Measurements from ENCODE around the gene AP1AR.

AP1AR gene

GRCh38 chr4:112222219-112222955 lies 9.2 kb upstream of the AP1AR start:
- no peak for DNase-seq (ENCODE audit: low read depth)

DNA sequence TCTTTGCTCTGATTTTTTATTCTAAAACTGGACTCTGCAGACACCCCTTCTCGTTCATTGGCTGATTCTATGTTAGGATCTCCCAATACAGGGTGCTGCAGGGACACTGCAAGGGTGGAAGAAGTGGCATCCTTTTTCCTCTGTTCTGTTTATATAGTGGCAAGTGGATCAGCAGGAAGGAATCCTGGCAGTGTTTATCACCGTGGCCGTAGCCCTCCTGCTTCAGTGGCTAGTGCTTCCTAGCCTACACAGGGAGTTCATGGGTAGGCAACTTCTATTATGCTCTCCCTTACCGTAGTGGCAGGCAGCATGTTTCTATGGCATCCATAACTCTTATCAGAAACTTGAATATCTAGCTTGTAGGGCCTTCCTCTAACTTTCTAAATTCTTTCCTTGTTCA lies 6.4 kb upstream of the AP1AR start:
- DNase-seq (ENCODE audit: low read depth), result peak; percentile 23

DNA sequence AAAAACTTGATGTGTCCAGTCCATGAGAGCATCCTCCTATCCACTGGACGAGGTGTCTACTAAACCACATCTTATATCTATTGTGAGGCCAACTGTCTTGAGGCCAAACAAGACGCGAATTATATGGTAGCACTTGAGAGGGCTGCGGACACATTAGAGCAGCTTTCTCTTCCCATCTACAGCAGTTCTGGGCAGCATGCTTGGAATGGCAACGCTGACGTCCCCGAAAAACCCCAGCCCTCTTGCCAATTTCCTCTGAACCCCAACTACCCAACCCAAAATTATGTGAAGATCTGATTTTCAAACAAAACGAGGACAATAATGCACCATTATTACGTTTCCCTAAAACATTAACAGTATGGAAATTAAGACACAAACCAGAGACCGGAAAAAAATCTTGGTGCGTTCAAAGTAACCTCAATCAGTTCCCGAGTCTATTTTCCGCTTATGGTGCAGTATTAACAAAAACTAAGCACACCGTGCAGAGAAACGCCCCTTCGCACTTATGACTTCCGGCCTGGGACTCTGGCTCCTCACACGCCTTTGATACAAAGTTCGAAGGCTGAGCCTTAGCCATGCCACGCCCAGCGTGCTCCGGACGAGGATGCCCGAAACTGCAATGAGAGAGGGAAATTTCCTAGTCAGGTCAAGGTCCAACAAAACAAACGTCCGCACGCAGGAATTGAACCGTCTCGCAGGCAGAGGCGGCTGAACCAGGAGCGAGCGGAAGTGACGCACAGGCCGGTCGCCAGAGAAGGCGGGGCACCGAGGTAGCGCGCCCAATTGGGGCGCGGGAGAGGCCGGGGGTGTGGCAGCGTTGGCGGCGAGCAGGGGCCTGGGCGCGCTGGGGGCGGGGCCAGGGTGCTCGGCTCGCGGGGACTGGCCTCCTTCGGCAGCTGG lies 458 bp upstream of the AP1AR start:
- DNase-seq (ENCODE audit: low read depth), result peak; percentile 95

DNA sequence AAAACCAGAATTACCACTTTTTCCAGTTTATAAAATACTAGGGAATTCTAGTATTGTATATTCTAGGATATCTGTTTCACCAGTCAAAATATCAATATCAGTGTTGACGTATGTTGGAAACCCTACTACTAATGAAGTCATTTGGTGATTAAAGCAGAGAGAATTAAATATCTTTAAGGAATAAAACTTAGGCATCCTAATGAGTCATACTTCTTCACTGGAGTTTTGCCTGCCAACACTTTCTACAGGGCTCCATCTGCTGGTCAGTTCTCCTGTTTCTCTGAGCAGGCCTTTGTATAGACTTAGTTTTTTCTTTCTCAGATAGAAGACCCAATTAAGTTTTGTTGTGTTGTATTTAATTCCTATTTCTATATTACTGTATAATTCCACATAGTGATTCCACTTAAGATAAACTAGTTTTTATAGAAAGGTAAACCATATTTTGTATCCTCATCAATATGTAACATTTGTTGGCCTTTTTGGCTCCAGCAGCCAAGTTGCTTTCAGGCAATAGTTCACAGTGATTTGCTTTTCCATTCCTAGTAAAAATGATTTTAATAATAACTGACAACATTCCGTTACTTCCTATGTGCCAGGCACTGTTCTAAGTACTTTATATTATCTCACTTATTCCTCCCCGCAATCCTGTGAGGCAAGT lies 3.5 kb downstream of the AP1AR start:
- peak; percentile 90 for DNase-seq (ENCODE audit: low read depth)

DNA sequence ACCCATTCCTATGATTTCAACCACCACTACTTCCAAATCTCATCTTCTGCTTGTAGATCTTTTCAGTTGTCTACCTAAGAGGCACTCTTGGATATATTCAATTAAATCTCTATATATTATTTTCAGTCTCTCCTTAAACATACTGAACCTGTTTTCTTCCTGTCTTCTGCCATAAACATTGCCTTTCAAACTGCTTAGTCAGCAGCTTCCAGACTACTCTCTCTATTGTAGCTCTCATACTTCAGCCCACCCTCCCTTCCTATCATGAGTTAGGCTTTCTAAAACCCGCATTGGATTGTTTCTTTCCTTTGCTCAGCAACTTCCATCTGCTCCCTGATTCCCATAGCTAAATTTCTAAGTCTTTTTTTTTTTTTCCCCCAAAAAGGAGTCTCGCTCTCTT lies 4.5 kb downstream of the AP1AR start:
- DNase-seq (ENCODE audit: low read depth), result no peak

- DNase-seq (ENCODE audit: low read depth), result no peak
Measured at GRCh38 chr4:112238833-112239232, 7.2 kb downstream of the AP1AR start.

DNA sequence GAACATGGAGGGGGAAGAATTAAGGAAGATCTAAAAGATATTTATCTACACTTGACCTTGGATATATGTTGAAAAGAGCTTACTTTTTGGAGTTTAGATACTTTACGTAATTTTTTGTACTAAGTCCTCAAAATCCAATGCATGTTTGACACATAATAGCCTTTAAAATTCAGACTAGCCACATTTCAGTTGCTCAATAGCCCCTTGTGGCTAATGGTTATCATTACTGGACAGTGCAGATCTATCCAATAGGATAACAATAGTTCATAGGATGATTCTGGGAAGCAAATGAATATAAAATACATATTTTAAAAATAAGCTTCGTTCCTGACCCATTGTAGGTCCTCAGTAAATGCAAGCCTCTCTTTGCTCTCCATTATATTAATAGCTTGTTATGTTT lies 13.8 kb downstream of the AP1AR start:
- peak; percentile 30 for DNase-seq (ENCODE audit: low read depth)

- DNase-seq (ENCODE audit: low read depth), result no peak
Measured at GRCh38 chr4:112247021-112247420, 15.4 kb downstream of the AP1AR start.

GRCh38 chr4:112251019-112251643 lies 19.5 kb downstream of the AP1AR start:
- no peak for DNase-seq (ENCODE audit: low read depth)

- no peak for DNase-seq (ENCODE audit: low read depth)
Measured at GRCh38 chr4:112252234-112252633, 20.6 kb downstream of the AP1AR start.

GRCh38 chr4:112253382-112254000 lies 21.9 kb downstream of the AP1AR start:
- DNase-seq (ENCODE audit: low read depth), result no peak

DNA sequence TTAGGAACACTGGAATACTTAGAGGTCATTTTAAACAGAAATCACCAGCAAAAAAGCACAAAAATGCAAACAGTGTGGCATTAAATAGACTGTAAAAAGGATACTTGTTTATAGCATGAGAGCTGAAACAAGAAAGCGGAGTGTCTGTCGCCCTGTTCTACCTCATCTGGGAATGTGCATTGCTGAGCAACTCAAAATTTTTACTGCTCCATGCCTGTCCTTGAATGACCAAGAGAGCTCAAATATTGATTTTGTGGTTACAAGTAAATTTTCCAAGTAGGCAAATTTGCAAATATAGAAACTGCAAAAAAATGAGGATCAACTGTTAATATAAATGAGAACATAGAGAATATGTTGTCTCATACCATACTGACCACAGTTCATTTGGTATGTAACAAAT lies 25.5 kb downstream of the AP1AR start:
- no peak for DNase-seq (ENCODE audit: low read depth)

DNA sequence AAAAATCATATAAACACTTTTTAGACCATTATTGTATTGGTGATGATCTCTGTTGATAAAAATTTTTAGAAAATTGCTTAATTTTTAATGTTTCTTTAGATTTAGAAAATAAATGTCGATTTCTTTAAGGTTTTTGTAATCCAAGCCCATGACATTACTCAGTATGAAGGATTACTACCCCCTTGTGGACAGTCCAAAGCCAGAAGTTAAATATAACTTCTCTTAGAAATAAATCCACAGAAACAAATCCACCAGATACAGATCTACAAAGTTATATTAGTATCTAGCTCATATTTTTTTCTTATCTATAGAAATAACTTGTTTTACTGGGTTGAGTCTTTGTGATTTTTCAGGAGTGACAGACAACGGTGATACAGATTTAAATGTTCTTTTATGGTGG lies 35.2 kb downstream of the AP1AR start:
- DNase-seq (ENCODE audit: low read depth), result peak; percentile 60

GRCh38 chr4:112270051-112270450 lies 38.5 kb downstream of the AP1AR start:
- DNase-seq (ENCODE audit: low read depth), result no peak

- peak; percentile 91 for DNase-seq (ENCODE audit: low read depth)
Measured at GRCh38 chr4:112270640-112271421, 39.2 kb downstream of the AP1AR start.

DNA sequence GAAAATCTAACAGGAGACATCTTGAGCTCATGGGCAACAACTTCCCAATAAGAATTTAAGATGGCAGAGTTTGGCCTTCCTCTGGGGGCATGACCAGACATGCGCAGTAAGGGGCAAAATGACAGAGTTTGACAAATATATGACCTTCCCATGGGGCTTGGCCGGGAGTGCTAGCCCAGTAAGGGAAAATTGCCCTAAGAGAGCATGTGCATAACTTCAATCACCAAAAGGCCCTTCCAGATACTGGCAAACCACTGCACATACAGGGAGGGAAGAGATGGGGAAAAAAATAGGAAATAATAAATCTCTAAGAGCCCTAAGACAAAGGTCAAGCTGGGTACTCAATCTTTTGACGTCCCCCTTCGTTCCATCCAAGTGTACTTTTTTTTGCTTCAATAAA lies 40.7 kb downstream of the AP1AR start:
- no peak for DNase-seq (ENCODE audit: low read depth)

- DNase-seq (ENCODE audit: low read depth), result no peak
Measured at GRCh38 chr4:112274959-112275358, 43.4 kb downstream of the AP1AR start.

DNA sequence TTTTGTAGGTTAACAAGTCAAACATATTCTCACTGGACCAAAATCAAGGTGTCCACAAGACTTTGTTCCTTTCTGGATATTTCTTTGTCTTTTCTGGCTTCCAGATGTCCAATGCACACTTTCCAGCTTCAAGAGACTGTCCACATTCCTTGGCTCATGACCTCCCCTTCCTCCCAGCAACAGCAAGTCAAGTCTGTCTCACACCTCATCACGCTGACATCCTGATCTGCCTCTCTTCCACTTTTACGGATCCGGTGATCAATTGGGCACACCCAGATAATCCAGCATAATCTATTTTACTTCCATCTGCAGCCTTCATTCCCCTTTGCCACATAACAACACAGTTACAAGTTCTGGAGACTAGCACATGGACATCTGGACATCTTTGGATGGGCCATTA lies 44.5 kb downstream of the AP1AR start:
- no peak for DNase-seq (ENCODE audit: low read depth)

GRCh38 chr4:112277220-112277619 lies 45.6 kb downstream of the AP1AR start:
- no peak for DNase-seq (ENCODE audit: low read depth)

GRCh38 chr4:112277705-112278448 lies 46.3 kb downstream of the AP1AR start:
- DNase-seq (ENCODE audit: low read depth), result no peak

Data from ELR (cell line).